HEK293T (cell line): ENCODE measurements around the gene BAG3.

Experiments
- ARNT ChIP-seq: fragments of 450-650 bp; IDR thresholded peaks from 2 replicates; pipeline ENCODE4 v1.6.1; 2017; ENCODE audit warnings: mild to moderate bottlenecking
- ELF4 ChIP-seq: fragments of 450-650 bp; IDR thresholded peaks from 2 replicates; pipeline ENCODE4 v1.6.1; 2017; ENCODE audit warnings: antibody characterized with exemption
- FOXA1 ChIP-seq: fragments of 450-650 bp; IDR thresholded peaks from 2 replicates; pipeline ENCODE4 v1.6.1; 2016; ENCODE audit warnings: mild to moderate bottlenecking
- FOXK2 ChIP-seq: fragments of 450-650 bp; IDR thresholded peaks from 2 replicates; pipeline ENCODE4 v1.6.1; 2016; ENCODE audit warnings: mild to moderate bottlenecking
- FOXM1 ChIP-seq: fragments of 450-650 bp; IDR thresholded peaks from 2 replicates; pipeline ENCODE4 v1.6.1; 2017; ENCODE audit warnings: mild to moderate bottlenecking, borderline replicate concordance
- L3MBTL2 ChIP-seq: fragments of 450-650 bp; conservative IDR thresholded peaks from 2 replicates; pipeline ENCODE4 v1.6.1; 2016; ENCODE audit warnings: mild to moderate bottlenecking
- NFRKB ChIP-seq: fragments of 450-650 bp; IDR thresholded peaks from 2 replicates; pipeline ENCODE4 v1.6.1; 2016; ENCODE audit warnings: mild to moderate bottlenecking, moderate library complexity
- PKNOX1 ChIP-seq: fragments of 450-650 bp; IDR thresholded peaks from 2 replicates; pipeline ENCODE4 v1.6.1; 2016
- SP1 ChIP-seq: fragments of 450-650 bp; IDR thresholded peaks from 2 replicates; pipeline ENCODE4 v1.6.1; 2017
- SUZ12 ChIP-seq: fragments of 450-650 bp; IDR thresholded peaks from 2 replicates; pipeline ENCODE4 v1.6.1; 2016; ENCODE audit warnings: mild to moderate bottlenecking
- TARDBP ChIP-seq: fragments of 450-650 bp; IDR thresholded peaks from 2 replicates; pipeline ENCODE4 v1.6.1; 2016
- ZNF384 ChIP-seq: fragments of 450-650 bp; IDR thresholded peaks from 2 replicates; pipeline ENCODE4 v1.6.1; 2016

GRCh38 chr10:119666709-119667004 is 15.5 kb downstream of the BAG3 start:
- TF ChIP-seq NFRKB, result no peak
- no peak for TF ChIP-seq FOXM1
- TF ChIP-seq SP1, result no peak
- TF ChIP-seq L3MBTL2, result no peak
- no peak for TF ChIP-seq FOXA1
- no peak for TF ChIP-seq FOXK2
- no peak for TF ChIP-seq ELF4
- TF ChIP-seq ARNT, result no peak
- TF ChIP-seq TARDBP, result no peak
- no peak for TF ChIP-seq SUZ12
- TF ChIP-seq PKNOX1, result no peak
- no peak for TF ChIP-seq ZNF384
